ENCODE results near the gene GLCCI1. TPM values are rescaled to one million over a fixed set of nuclear protein-coding genes. Genes with fewer than 3 reads are reported as not detected.
"Not testable (repeated sequence)": the region's sequence is repeated elsewhere in the genome, so short reads cannot be mapped to it uniquely, and the experiment has no call there.

The GLCCI1 gene
- total and polyA plus RNA-seq, 4 donors = 2.1 to 12.0 (median 8.0) TPM

DNA sequence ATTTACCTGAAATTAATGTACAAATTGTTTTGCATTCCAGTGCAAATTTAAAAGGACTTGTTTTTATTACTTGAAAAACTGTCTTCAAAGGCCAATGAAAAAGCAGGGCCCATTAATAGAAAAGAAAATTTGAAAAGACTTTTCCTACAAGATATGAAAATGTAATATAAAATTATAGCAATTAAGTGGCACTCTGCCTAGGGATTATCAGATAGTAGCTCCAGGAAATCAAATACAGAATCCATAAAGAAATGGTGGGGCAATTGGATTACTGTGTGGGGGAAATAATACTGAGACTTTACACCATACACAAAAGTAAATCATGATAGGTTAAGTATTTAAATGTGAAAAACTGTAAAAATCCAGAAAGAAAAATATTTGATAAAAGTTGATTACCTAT lies 89.7 kb downstream of the GLCCI1 start:
- ATAC-seq (ENCODE audit: low FRiP score) (no peak), DNase-seq (no peak)
- Histone ChIP-seq H3K4me1 (ENCODE audit: control insufficient read depth in 1 of 2, insufficient read depth in 2 of 2, low read length in 2 of 2) (no peaks in the 10 kb centered on the region), H3K9me3 (ENCODE audit: control insufficient read depth, low read length) (no peaks in the 10 kb centered on the region), H3K36me3 (ENCODE audit: control insufficient read depth in 1 of 2, insufficient read depth in 2 of 2, low read length in 1 of 2) (no peaks in the 10 kb centered on the region), H3K27me3 (ENCODE audit: control insufficient read depth in 1 of 2, insufficient read depth in 2 of 2, low read length in 1 of 2) (no peaks in the 10 kb centered on the region), H3K4me3 (ENCODE audit: low read length in 2 of 2) (no peak overlapping the region), H3K27ac (ENCODE audit: low read depth in 1 of 2, low read length in 2 of 2) (no peak overlapping the region)
- intact Hi-C loops (cut with DNase I) = no loop called here

DNA sequence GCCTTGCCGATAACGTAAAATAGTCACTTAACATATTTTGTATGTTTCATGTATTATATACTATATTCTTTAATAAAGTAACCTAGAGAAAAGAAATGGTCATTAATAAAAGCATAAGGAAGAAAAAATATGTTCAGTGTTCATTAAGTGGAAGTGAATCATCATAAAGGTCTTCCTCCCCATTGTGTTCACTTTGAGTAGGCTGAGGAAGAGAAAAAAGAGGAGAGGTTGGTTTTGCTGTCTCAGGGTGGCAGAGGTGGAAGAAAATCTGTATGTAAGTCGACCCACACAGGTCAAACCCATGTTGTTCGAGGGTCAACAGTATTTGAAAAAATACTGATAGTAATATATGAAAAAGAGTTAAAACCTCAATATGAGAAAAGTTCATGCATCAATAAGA lies 90.3 kb downstream of the GLCCI1 start:
- Histone ChIP-seq H3K27me3 (ENCODE audit: control insufficient read depth in 1 of 2, insufficient read depth in 2 of 2, low read length in 1 of 2) (no peaks in the 10 kb centered on the region), H3K27ac (ENCODE audit: low read depth in 1 of 2, low read length in 2 of 2) (no peak overlapping the region), H3K36me3 (ENCODE audit: control insufficient read depth in 1 of 2, insufficient read depth in 2 of 2, low read length in 1 of 2) (no peaks in the 10 kb centered on the region), H3K4me3 (ENCODE audit: low read length in 2 of 2) (no peak overlapping the region), H3K4me1 (ENCODE audit: control insufficient read depth in 1 of 2, insufficient read depth in 2 of 2, low read length in 2 of 2) (no peaks in the 10 kb centered on the region), H3K9me3 (ENCODE audit: control insufficient read depth, low read length) (no peaks in the 10 kb centered on the region)
- DNase-seq (no peak), ATAC-seq (ENCODE audit: low FRiP score) (no peak)
- intact Hi-C loops (cut with DNase I) = no loop called here
- WGBS, 2 donors = 96% methylated on average over 4 of the region's 4 CpGs

DNA sequence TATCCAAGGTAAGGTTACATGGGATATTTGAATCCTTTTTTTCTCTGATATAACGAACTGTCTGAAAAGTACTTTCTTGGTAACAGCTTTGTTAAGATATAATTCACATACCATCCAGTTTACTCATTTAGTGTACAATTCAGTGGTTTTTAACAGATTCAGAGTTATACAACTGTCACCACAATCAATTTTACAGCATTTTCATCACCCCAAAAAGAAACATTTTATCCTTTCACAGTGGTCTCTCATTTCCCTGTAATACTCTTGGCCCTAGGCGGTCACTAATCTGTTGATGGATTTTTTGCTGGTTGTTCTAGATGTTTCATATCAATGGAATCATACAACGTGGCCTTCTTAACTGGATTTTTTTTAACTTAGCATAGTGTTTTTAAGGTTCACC lies 91.6 kb downstream of the GLCCI1 start:
- intact Hi-C loops (cut with DNase I) = no loop called here
- Histone ChIP-seq H3K36me3 (ENCODE audit: control insufficient read depth in 1 of 2, insufficient read depth in 2 of 2, low read length in 1 of 2) (no peaks in the 10 kb centered on the region), H3K4me3 (ENCODE audit: low read length in 2 of 2) (no peak overlapping the region), H3K27me3 (ENCODE audit: control insufficient read depth in 1 of 2, insufficient read depth in 2 of 2, low read length in 1 of 2) (no peaks in the 10 kb centered on the region), H3K9me3 (ENCODE audit: control insufficient read depth, low read length) (no peaks in the 10 kb centered on the region), H3K27ac (ENCODE audit: low read depth in 1 of 2, low read length in 2 of 2) (no peak overlapping the region), H3K4me1 (ENCODE audit: control insufficient read depth in 1 of 2, insufficient read depth in 2 of 2, low read length in 2 of 2) (no peaks in the 10 kb centered on the region)
- no peak for ATAC-seq (ENCODE audit: low FRiP score)
- no peak for DNase-seq
- WGBS, 2 donors = 81 to 86% methylated on average over 3 of the region's 3 CpGs

DNA sequence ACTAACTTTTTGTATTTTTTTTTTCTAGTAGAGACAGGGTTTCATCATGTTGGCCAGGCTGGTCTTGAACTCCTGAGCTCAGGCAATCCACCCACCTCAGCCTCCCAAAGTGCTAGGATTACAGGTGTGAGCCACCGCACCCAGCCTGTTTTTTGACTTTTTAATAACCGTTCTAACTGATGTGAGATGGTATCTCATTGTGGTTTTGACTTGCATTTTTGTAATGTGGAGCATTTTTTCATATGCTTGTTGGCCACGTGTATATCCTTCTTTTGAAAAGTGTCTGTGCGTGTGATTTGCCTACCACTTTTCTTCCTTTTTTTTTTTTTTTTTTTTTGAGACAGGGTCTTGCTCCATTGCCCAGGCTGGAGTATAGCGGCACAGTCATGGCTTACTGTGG lies 94.7 kb downstream of the GLCCI1 start:
- H3K4me3 ChIP-seq (ENCODE audit: low read length in 2 of 2); H3K9me3 ChIP-seq (ENCODE audit: control insufficient read depth, low read length); H3K27me3 ChIP-seq (ENCODE audit: control insufficient read depth in 1 of 2, insufficient read depth in 2 of 2, low read length in 1 of 2); ATAC-seq (ENCODE audit: low FRiP score); H3K27ac ChIP-seq (ENCODE audit: low read depth in 1 of 2, low read length in 2 of 2); H3K36me3 ChIP-seq (ENCODE audit: control insufficient read depth in 1 of 2, insufficient read depth in 2 of 2, low read length in 1 of 2); H3K4me1 ChIP-seq (ENCODE audit: control insufficient read depth in 1 of 2, insufficient read depth in 2 of 2, low read length in 2 of 2); DNase-seq; intact Hi-C loops (cut with DNase I): not testable (repeated sequence)
- WGBS, 2 donors = 94 to 96% methylated on average over 5 of the region's 5 CpGs

DNA sequence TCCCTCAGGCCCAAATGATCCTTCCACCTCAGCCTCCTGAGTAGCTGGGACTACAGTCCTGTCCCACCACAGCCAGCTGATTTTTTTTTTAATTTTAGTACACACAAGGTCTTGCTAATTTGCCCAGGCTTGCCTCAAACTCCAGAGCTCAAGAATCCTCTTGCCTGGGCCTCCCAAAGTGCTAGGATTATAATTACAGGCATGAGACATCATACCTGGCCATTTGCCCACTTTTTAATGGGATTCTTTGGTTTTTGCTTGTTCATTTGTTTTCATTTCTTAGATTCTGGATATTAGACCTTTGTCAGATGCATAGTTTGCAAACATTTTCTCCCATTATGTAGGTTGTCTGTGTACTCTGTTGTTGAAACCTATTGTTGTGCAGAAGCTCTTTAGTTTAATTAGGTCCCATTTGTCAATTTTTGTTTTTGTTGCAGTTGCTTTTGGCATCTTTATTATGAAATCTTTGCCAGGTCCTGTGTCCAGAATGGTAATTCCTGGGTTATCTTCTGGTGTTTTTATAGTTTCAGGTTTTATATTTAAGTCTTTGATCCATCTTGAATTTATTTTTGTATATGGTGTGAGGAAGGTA lies 95.2 kb downstream of the GLCCI1 start:
- Histone ChIP-seq H3K36me3 (ENCODE audit: control insufficient read depth in 1 of 2, insufficient read depth in 2 of 2, low read length in 1 of 2) (no peaks in the 10 kb centered on the region), H3K4me3 (ENCODE audit: low read length in 2 of 2) (no peak overlapping the region), H3K9me3 (ENCODE audit: control insufficient read depth, low read length) (no peaks in the 10 kb centered on the region), H3K27me3 (ENCODE audit: control insufficient read depth in 1 of 2, insufficient read depth in 2 of 2, low read length in 1 of 2) (no peaks in the 10 kb centered on the region), H3K4me1 (ENCODE audit: control insufficient read depth in 1 of 2, insufficient read depth in 2 of 2, low read length in 2 of 2) (no peaks in the 10 kb centered on the region), H3K27ac (ENCODE audit: low read depth in 1 of 2, low read length in 2 of 2) (no peak overlapping the region)
- no peak for ATAC-seq (ENCODE audit: low FRiP score)
- DNase-seq = no peak
- intact Hi-C loops (cut with DNase I) = no loop called here

DNA sequence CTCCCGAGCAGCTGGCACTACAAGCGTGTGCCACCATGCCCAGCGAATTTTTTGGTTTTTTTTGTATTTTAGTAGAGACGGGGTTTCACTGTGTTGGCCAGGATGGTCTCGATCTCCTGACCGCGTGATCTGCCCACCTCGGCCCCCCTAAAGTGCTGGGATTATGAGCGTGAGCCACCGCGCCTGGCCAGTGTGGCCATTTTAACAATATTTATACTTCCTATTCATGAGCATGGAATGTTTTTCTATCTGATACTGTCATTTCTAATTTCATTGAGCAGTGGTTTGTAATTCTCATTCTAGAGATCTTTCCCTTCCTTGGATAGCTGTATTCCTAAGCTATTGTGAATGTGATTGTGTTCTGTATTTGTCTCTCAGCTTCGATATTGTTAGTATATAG lies 96.2 kb downstream of the GLCCI1 start:
- Histone ChIP-seq H3K9me3 (ENCODE audit: control insufficient read depth, low read length) (no peaks in the 10 kb centered on the region), H3K27me3 (ENCODE audit: control insufficient read depth in 1 of 2, insufficient read depth in 2 of 2, low read length in 1 of 2) (no peaks in the 10 kb centered on the region), H3K4me3 (ENCODE audit: low read length in 2 of 2) (no peak overlapping the region), H3K36me3 (ENCODE audit: control insufficient read depth in 1 of 2, insufficient read depth in 2 of 2, low read length in 1 of 2) (no peaks in the 10 kb centered on the region), H3K27ac (ENCODE audit: low read depth in 1 of 2, low read length in 2 of 2) (peak overlapping the region; percentile 29 to 64), H3K4me1 (ENCODE audit: control insufficient read depth in 1 of 2, insufficient read depth in 2 of 2, low read length in 2 of 2) (no peaks in the 10 kb centered on the region)
- 20 to 32% methylated on average over 12 of the region's 12 CpGs for WGBS, 2 donors
- no peak for ATAC-seq (ENCODE audit: low FRiP score)
- intact Hi-C loops (cut with DNase I) = loop anchor here (5.0 kb wide), 2 partner anchors 93 to 98 kb away; partner anchors contain the start of gene GLCCI1 (in 1 of the 2)
- DNase-seq = peak in 1 of 2 donors; percentile 76

DNA sequence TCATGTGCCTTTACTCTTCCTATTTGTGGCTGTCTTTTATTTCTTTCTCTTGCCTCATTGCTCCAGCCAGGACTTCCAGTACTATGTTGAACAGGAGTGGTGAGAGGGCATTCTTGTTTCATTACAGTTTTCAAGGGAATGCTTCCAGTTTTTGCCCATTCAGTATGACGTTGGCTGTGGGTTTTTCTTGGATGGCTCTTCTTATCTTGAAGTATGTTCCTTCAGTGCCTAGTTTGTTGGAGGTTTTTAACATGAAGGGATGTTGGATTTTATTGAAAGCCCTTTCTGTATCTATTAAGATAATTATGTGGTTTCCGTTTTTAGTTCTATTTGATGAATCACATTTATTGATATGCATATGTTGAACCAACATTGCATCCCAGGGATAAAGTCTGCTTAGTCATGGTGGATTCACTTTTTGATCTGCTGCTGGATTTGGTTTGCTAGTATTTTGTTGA lies 96.8 kb downstream of the GLCCI1 start:
- WGBS, 2 donors = 8 to 9% methylated on average over 2 of the region's 2 CpGs
- H3K9me3 ChIP-seq (ENCODE audit: control insufficient read depth, low read length) = no peaks in the 10 kb centered on the region
- H3K4me3 ChIP-seq (ENCODE audit: low read length in 2 of 2) = no peak overlapping the region

DNA sequence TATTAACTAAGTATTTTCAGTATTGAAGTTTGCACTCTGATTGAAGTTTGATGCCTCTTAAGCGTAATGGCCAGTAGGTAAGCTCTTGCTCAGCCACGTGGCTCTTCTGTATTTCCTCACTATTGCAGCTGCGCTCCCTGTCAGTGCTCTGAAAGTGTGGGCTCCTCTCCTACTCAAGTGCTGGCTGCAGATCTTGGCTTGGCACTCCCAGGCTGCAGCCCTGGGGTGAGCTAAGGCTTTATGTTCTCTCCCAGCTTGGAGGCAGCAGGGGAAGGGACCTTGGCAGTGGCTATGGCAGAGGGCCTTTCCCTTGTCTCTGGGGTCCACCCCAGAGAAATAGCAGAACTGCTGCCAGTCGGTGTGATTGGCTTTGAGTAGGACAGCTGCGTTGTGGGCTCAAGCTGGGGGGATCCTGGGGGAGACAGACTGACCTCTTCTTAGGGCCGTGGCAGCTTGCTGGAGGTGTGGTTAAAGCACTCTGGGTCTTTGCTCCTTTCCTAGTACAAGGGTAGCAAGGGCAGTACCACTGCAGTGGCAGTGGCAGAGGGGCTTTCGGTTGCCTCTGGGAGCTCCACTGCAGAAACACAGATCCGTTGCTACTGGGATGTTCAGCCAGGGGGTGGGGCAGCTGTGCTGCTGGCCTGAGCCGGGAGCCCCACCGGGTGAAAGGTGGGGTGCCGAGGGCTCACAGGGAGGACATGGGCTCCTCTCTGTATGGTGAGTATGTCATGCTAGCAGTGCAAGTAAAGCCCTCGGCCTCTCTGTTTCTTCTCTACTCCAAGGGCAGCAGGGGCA lies 100.5 kb downstream of the GLCCI1 start:
- no peaks in the 10 kb centered on the region for H3K9me3 ChIP-seq (ENCODE audit: control insufficient read depth, low read length)
- 38 to 43% methylated on average over 12 of the region's 12 CpGs for WGBS, 2 donors
- no peaks in the 10 kb centered on the region for H3K27me3 ChIP-seq (ENCODE audit: control insufficient read depth in 1 of 2, insufficient read depth in 2 of 2, low read length in 1 of 2)
- intact Hi-C loops (cut with DNase I) = loop anchor here (5.0 kb wide), 2 partner anchors 97 to 102 kb away; partner anchors contain the start of gene GLCCI1 (in 1 of the 2)
- H3K27ac ChIP-seq (ENCODE audit: low read depth in 1 of 2, low read length in 2 of 2) = no peak overlapping the region
- ATAC-seq (ENCODE audit: low FRiP score) (no peak), DNase-seq (peak in 1 of 2 donors; percentile 36)
- H3K4me3 ChIP-seq (ENCODE audit: low read length in 2 of 2) = no peak overlapping the region
- peaks cover 0 to 3% of the 10 kb centered on the region in 2 donors for H3K36me3 ChIP-seq (ENCODE audit: control insufficient read depth in 1 of 2, insufficient read depth in 2 of 2, low read length in 1 of 2)
- H3K4me1 ChIP-seq (ENCODE audit: control insufficient read depth in 1 of 2, insufficient read depth in 2 of 2, low read length in 2 of 2) = no peaks in the 10 kb centered on the region

More for the DNA sequence above, 96.8 kb downstream of the GLCCI1 start:
- H3K4me1 ChIP-seq (ENCODE audit: control insufficient read depth in 1 of 2, insufficient read depth in 2 of 2, low read length in 2 of 2) = no peaks in the 10 kb centered on the region
- intact Hi-C loops (cut with DNase I) = loop anchor here (5.0 kb wide), 2 partner anchors 93 to 98 kb away; partner anchors contain the start of gene GLCCI1 (in 1 of the 2)
- ATAC-seq (ENCODE audit: low FRiP score) (peak; percentile 60), DNase-seq (no peak)
- H3K27ac ChIP-seq (ENCODE audit: low read depth in 1 of 2, low read length in 2 of 2) = peak overlapping the region in 1 of 2 donors; percentile 4
- no peaks in the 10 kb centered on the region for H3K36me3 ChIP-seq (ENCODE audit: control insufficient read depth in 1 of 2, insufficient read depth in 2 of 2, low read length in 1 of 2)
- H3K27me3 ChIP-seq (ENCODE audit: control insufficient read depth in 1 of 2, insufficient read depth in 2 of 2, low read length in 1 of 2) = no peaks in the 10 kb centered on the region

Measured in aorta (tissue), 5 donors.